ENCODE results near the gene SCAANT1. TPM values are rescaled to one million over a fixed set of nuclear protein-coding genes. Genes with fewer than 3 reads are reported as not detected.

Gene SCAANT1
- total RNA-seq = not detected in 2 replicates

GRCh38 chr3:63911873-63912767, at the start of gene SCAANT1:
SCAANT1 (minus strand) TSS chr3:63912383.

GRCh38 chr3:63863150-63864007, 48.8 kb downstream of the SCAANT1 start, which contains the start of the genes ATXN7 and THOC7:
ATXN7 (plus strand) TSS chr3:63863867; CDS start chr3:63912599, 48,732 bp downstream.
THOC7 (minus strand) TSS chr3:63863805; CDS start chr3:63863790, 15 bp downstream.

Small RNAs within 50 kb of the gene (small RNA-seq; reads per million reads assigned to genes)
- not detected for gene SCAANT1

Other genes with a start within 250 kb of the SCAANT1 start
- gene C3orf49, start 93.1 kb downstream of the SCAANT1 start, total RNA-seq = not detected in 2 replicates
- 40.4 and 41.2 TPM in 2 replicates for gene THOC7, start 48.6 kb downstream of the SCAANT1 start, total RNA-seq
- 13.3 and 22.0 TPM in 2 replicates for gene ATXN7, start 48.5 kb downstream of the SCAANT1 start, total RNA-seq
- 70.7 and 80.8 TPM in 2 replicates for gene PSMD6, start 111.1 kb upstream of the SCAANT1 start, total RNA-seq